IPS-18c (cell line): ENCODE data around the gene HEPHL1.

ENCODE experiments used
- H3K4me3 ChIP-seq: 2 replicates; pipeline ENCODE4 v1.7.0; 2013; ENCODE audit warnings: low read depth, mild to moderate bottlenecking, low read length, moderate library complexity; ENCODE audit not compliant: insufficient read depth
- H3K9me3 ChIP-seq: one replicate; pipeline ENCODE4 v1.6.1; 2013; ENCODE audit warnings: mild to moderate bottlenecking, low read length, moderate library complexity; ENCODE audit not compliant: control insufficient read depth, insufficient read depth

The HEPHL1 gene

GRCh38 chr11:94007906-94008305 is 13.2 kb upstream of the HEPHL1 start:
- Histone ChIP-seq H3K9me3 (peaks cover 6% of the 10 kb centered on the region), H3K4me3 (no peak overlapping the region)

- Histone ChIP-seq H3K4me3 (no peak overlapping the region), H3K9me3 (peaks cover 7% of the 10 kb centered on the region)
These were observed 11.0 kb upstream of the HEPHL1 start for GRCh38 chr11:94010136-94010535.

DNA sequence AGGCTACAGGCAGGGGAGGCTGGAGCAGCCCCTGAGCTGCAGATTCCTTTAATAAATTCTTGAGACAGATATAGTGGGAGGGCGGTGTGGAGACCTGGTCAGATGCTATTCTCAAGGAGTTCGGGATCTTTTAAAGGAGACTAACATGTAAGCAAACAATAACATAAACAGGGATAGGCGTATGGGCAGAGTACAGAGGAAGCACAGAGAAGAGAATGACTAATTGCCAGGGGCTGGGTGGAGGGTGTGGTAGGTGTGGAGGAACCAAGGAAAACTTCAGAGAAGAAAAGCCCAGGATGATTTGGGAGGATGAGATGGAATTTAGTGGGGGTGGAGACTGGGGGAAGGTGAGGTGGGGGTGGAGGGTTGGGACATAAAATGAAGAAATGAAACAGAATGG is 9.7 kb upstream of the HEPHL1 start:
- Histone ChIP-seq H3K9me3 (peaks cover 8% of the 10 kb centered on the region), H3K4me3 (no peak overlapping the region)

GRCh38 chr11:94017446-94017845 is 3.7 kb upstream of the HEPHL1 start:
- no peak overlapping the region for H3K4me3 ChIP-seq
- H3K9me3 ChIP-seq = peaks cover 2% of the 10 kb centered on the region

- no peak overlapping the region for H3K4me3 ChIP-seq
- peaks cover 2% of the 10 kb centered on the region for H3K9me3 ChIP-seq
These were observed 2.4 kb upstream of the HEPHL1 start for GRCh38 chr11:94018721-94019120.

GRCh38 chr11:94023856-94024255 is 2.7 kb downstream of the HEPHL1 start:
- no peaks in the 10 kb centered on the region for H3K9me3 ChIP-seq
- H3K4me3 ChIP-seq = no peak overlapping the region

GRCh38 chr11:94024547-94024946 is 3.4 kb downstream of the HEPHL1 start:
- Histone ChIP-seq H3K9me3 (no peaks in the 10 kb centered on the region), H3K4me3 (no peak overlapping the region)

GRCh38 chr11:94025690-94026394 is 4.7 kb downstream of the HEPHL1 start:
- Histone ChIP-seq H3K9me3 (no peaks in the 10 kb centered on the region), H3K4me3 (no peak overlapping the region)

GRCh38 chr11:94027210-94027609 is 6.1 kb downstream of the HEPHL1 start:
- H3K9me3 ChIP-seq = no peaks in the 10 kb centered on the region
- H3K4me3 ChIP-seq = no peak overlapping the region

DNA sequence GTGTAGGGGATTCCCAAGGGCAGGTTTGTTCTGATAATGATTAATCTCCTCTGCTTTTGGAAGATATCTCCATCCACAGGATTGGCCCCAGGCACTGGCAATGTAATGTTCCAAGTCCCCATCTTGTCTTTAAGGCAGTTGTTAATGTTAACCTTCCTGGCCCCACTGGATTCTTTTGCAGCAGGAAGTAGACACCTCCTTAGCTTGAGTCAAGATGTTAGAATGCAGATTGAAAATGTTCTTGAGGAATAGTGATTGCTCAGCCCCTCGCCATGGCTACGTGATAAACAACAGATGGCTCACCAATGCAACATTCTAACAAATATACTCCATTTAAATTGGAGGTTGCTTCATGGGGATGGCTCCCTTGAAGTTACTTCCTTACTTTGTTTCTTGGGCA is 7.3 kb downstream of the HEPHL1 start:
- Histone ChIP-seq H3K4me3 (no peak overlapping the region), H3K9me3 (no peaks in the 10 kb centered on the region)

DNA sequence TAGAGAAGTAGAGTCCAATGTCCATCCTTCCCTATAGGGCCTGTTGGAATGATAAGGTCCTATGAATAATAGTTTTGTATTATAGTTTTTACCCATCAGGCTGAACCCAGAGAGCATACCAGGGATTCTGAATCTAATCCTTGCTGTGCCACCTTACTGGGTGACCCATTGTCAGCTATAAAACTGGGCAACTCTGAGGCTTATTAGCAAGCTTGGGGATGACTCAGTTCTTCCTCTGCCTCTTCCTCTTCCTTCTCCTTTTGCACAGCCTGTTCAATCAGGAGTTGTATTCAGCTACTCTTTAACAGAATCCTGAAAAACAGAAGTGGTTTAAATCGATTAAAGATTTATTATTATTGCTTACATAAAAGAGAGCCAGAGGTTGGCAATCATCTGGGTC is 8.9 kb downstream of the HEPHL1 start:
- H3K4me3 ChIP-seq = no peak overlapping the region
- no peaks in the 10 kb centered on the region for H3K9me3 ChIP-seq

GRCh38 chr11:94031625-94032024 is 10.5 kb downstream of the HEPHL1 start:
- H3K4me3 ChIP-seq = no peak overlapping the region
- H3K9me3 ChIP-seq = no peaks in the 10 kb centered on the region

- no peaks in the 10 kb centered on the region for H3K9me3 ChIP-seq
- no peak overlapping the region for H3K4me3 ChIP-seq
These were observed 10.9 kb downstream of the HEPHL1 start for GRCh38 chr11:94032066-94032465.

DNA sequence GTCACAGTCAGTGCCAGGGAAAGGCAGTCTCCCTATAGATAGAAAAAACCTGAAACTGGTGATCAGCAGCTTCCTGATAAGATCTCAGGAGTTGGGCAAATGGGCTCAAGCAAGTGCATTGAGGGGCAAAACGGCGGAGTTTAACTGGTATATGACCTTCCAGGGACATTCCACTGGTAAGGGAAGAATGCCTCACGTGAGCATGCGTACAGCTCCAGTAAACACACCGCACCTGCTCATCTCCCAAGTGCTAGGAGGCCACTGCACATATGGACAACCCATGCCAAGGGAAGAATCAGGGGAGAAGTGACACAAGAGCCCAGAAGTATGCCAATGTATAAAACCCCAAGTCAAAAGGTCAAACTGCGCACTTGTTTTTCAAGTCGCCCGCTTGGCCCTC is 11.6 kb downstream of the HEPHL1 start:
- H3K9me3 ChIP-seq = no peaks in the 10 kb centered on the region
- H3K4me3 ChIP-seq = no peak overlapping the region

GRCh38 chr11:94034207-94034606 is 13.1 kb downstream of the HEPHL1 start:
- H3K4me3 ChIP-seq = no peak overlapping the region
- H3K9me3 ChIP-seq = no peaks in the 10 kb centered on the region

DNA sequence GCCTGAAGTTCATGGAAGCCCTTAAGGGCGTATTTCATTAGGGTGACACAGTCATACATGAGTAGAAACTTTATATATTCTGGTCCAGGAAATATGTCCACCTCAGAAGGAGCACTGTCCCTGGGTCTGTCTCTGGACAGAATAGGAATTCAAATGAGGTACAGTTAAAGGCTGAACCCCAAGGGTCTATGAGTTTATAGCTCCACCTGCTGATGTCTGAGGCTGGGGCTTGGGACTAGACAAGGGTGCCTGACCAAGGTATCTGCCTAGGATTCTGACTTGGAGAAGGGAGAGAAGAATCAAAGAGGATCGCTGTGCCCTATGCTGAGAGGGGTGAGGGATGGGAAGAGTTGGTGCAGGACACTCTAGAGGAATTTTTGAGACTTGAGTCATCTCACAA is 14.9 kb downstream of the HEPHL1 start:
- no peaks in the 10 kb centered on the region for H3K9me3 ChIP-seq
- H3K4me3 ChIP-seq = no peak overlapping the region

- no peaks in the 10 kb centered on the region for H3K9me3 ChIP-seq
- H3K4me3 ChIP-seq = no peak overlapping the region
These were observed 22.1 kb downstream of the HEPHL1 start for GRCh38 chr11:94043241-94043640.

DNA sequence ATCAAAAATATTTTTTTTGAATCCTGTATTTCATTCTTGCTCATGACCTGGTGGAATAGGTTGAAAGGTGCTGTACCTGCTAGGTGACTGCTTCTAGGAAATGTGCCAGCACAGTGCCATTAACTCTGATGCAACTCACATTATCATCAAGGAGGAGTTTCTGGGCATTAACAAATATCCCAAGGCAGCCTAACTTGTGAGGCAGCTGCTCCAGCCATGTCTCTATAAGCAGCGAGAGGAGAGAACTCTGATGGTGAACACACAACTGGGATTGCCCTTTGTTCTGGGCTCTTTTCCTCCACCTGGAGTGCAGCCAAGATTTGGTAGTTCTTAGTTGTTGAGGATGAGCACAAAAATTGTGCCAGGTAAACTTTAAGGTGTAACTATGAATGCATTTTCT is 25.6 kb downstream of the HEPHL1 start:
- H3K9me3 ChIP-seq = no peaks in the 10 kb centered on the region
- H3K4me3 ChIP-seq = no peak overlapping the region

DNA sequence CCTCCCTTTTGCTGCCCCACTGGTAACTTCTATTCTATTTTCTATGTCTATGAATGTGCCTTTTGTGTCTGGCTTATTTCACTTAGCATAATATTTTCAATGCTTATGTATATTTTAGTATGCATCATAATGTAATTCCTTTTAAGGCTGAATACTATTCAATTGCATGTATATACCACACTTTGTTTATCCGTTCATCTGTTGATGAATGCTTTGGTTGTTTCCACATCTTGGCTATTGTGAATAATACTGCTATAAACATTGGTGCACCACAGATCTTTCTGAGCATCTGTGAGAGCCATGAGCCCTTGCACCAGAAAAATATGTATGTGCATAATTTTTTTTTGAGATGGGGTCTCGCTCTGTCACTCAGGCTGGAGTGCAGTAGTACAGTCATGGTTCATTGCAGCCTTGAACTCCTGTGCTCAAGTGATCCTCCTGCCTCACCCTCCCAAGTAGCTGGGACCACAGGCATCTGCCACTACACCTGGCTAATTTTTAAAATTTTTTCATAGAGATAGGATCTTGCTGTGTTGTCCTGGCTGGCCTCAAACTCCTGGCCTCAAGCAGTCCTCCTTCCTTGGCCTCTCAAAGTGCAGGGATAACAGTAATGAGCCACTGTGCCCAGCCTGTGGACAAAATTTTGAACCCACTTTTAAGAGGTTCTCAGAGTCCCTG is 27.0 kb downstream of the HEPHL1 start:
- no peaks in the 10 kb centered on the region for H3K9me3 ChIP-seq
- H3K4me3 ChIP-seq = no peak overlapping the region
